Fibroblast of lung (primary cell): ENCODE results near the gene OR13F1. TPM values are rescaled to one million over a fixed set of nuclear protein-coding genes. Genes with fewer than 3 reads are reported as not detected.

ENCODE experiments used
- DNase-seq, 2 donors: peaks; one replicate each; pipeline versions ENCODE4 v3.0.0 to v3.0.0-alpha.2; 2010; ENCODE audit warnings: low read depth in 2 of 2
- H2AFZ ChIP-seq: 2 replicates; pipeline ENCODE4 v1.5.1; 2012; ENCODE audit warnings: low read length, control low read depth, inconsistent platforms
- H3K27ac ChIP-seq: 2 replicates; pipeline ENCODE4 v1.5.1; 2011; ENCODE audit warnings: low read length, control low read depth; ENCODE audit not compliant: insufficient read depth
- H3K27me3 ChIP-seq: 2 replicates; pipeline ENCODE4 v1.5.1; 2011; ENCODE audit warnings: mild to moderate bottlenecking, low read length; ENCODE audit not compliant: control insufficient read depth, insufficient read depth
- H3K36me3 ChIP-seq: 2 replicates; pipeline ENCODE4 v1.5.1; 2011; ENCODE audit warnings: low read length; ENCODE audit not compliant: control insufficient read depth, insufficient read depth
- H3K4me1 ChIP-seq: 2 replicates; pipeline ENCODE4 v1.5.1; 2011; ENCODE audit warnings: low read length; ENCODE audit not compliant: control insufficient read depth, insufficient read depth; ENCODE audit errors: extremely low read depth
- H3K4me2 ChIP-seq: 2 replicates; pipeline ENCODE4 v1.5.1; 2011; ENCODE audit warnings: low read length, control low read depth; ENCODE audit not compliant: insufficient read depth; ENCODE audit errors: extremely low read depth
- H3K4me3 ChIP-seq, 4 experiments: fragments of 200-600 bp in 1 of 4; sonication (generic) in 1 of 4; replicated peaks in 1 of 4; 2 replicates each; pipeline ENCODE4 v1.5.1; 2011 to 2016; ENCODE audit warnings: low read length in 4 of 4, low read depth in 3 of 4, mild to moderate bottlenecking in 3 of 4, control low read depth in 2 of 4, inconsistent platforms in 1 of 4, mixed read lengths in 1 of 4; ENCODE audit not compliant: insufficient read depth in 1 of 4; ENCODE audit errors: control extremely low read depth in 1 of 4
- H3K79me2 ChIP-seq: 2 replicates; pipeline ENCODE4 v1.5.1; 2012; ENCODE audit warnings: mild to moderate bottlenecking, low read length, inconsistent platforms; ENCODE audit not compliant: control insufficient read depth, insufficient read depth
- H3K9ac ChIP-seq: 2 replicates; pipeline ENCODE4 v1.5.1; 2011; ENCODE audit warnings: mild to moderate bottlenecking, low read length, control low read depth; ENCODE audit not compliant: insufficient read depth
- H3K9me3 ChIP-seq: 2 replicates; pipeline ENCODE4 v1.5.1; 2012; ENCODE audit warnings: low read depth, low read length; ENCODE audit not compliant: control insufficient read depth, insufficient read depth
- H4K20me1 ChIP-seq: 2 replicates; pipeline ENCODE4 v1.5.1; 2011; ENCODE audit warnings: low read length; ENCODE audit not compliant: control insufficient read depth, insufficient read depth; ENCODE audit errors: extremely low read depth
- CTCF ChIP-seq, 2 donors: IDR thresholded peaks in 1 of 2; conservative IDR thresholded peaks in 1 of 2; 1 replicate in 1 of 2; 2 replicates in 1 of 2; pipeline ENCODE4 v1.5.1; 2011 to 2012; ENCODE audit warnings: low read length in 2 of 2, control low read depth in 1 of 2, inconsistent platforms in 1 of 2, low read depth in 1 of 2, mild to moderate bottlenecking in 1 of 2
- EZH2 ChIP-seq: IDR thresholded peaks from 2 replicates; pipeline ENCODE4 v1.5.1; 2012; ENCODE audit warnings: low read length, control low read depth, mild to moderate bottlenecking; ENCODE audit errors: missing control alignments
- polyA plus RNA-seq, 2 donors: library from polyadenylated mRNA; depleted of rRNA in 1 of 2; stranded (reverse) in 1 of 2; unstranded in 1 of 2; fragments of >200 nt; gene quantifications; 2 replicates each; pipeline ENCODE4 v1.2.1, GENCODE V29; 2011 to 2012; ENCODE audit warnings: missing spikeins in 1 of 2
- total RNA-seq: library from RNA; depleted of rRNA; stranded (reverse); fragments of >200 nt; gene quantifications from 2 replicates; pipeline ENCODE4 v1.2.1, GENCODE V29; 2014

OR13F1 gene
- total and polyA plus RNA-seq, 2 donors (not counting 1 experiment from before 2014, with no cell fraction given) = not detected

GRCh38 chr9:104468261-104468660 lies 35.8 kb upstream of the OR13F1 start:
- TF ChIP-seq CTCF (conservative IDR thresholded peaks at IDR 0.05 in 1 of 2, IDR thresholded peaks at IDR 0.05 in 1 of 2; ENCODE audit: low read depth in 1 of 2, low read length in 2 of 2) (no peak), EZH2 (no peak)
- no peak for DNase-seq
- Histone ChIP-seq H2AFZ (no peak overlapping the region), H3K9me3 (no peaks in the 10 kb centered on the region), H3K4me1 (no peaks in the 10 kb centered on the region), H3K27ac (no peak overlapping the region), H3K79me2 (no peaks in the 10 kb centered on the region), H3K4me3 (no peak overlapping the region), H3K4me2 (no peak overlapping the region), H3K27me3 (no peaks in the 10 kb centered on the region), H3K36me3 (no peaks in the 10 kb centered on the region), H4K20me1 (no peaks in the 10 kb centered on the region), H3K9ac (no peak overlapping the region)

- H3K36me3 ChIP-seq = no peaks in the 10 kb centered on the region
- no peak for DNase-seq
- no peaks in the 10 kb centered on the region for H3K27me3 ChIP-seq
- H4K20me1 ChIP-seq = no peaks in the 10 kb centered on the region
- no peaks in the 10 kb centered on the region for H3K9me3 ChIP-seq
- H3K79me2 ChIP-seq = no peaks in the 10 kb centered on the region
- H3K9ac ChIP-seq = no peak overlapping the region
- no peak overlapping the region for H3K4me2 ChIP-seq
- H2AFZ ChIP-seq = no peak overlapping the region
- no peak for TF ChIP-seq EZH2
- no peak for TF ChIP-seq CTCF (conservative IDR thresholded peaks at IDR 0.05 in 1 of 2, IDR thresholded peaks at IDR 0.05 in 1 of 2; ENCODE audit: low read depth in 1 of 2, low read length in 2 of 2)
- no peak overlapping the region for H3K4me3 ChIP-seq
- no peaks in the 10 kb centered on the region for H3K4me1 ChIP-seq
- no peak overlapping the region for H3K27ac ChIP-seq
Measured at GRCh38 chr9:104482921-104483570, 21.0 kb upstream of the OR13F1 start.

- no peaks in the 10 kb centered on the region for H3K27me3 ChIP-seq
- no peaks in the 10 kb centered on the region for H3K79me2 ChIP-seq
- TF ChIP-seq CTCF (conservative IDR thresholded peaks at IDR 0.05 in 1 of 2, IDR thresholded peaks at IDR 0.05 in 1 of 2; ENCODE audit: low read depth in 1 of 2, low read length in 2 of 2) = no peak
- no peak for TF ChIP-seq EZH2
- no peak overlapping the region for H3K9ac ChIP-seq
- H3K4me2 ChIP-seq = no peak overlapping the region
- no peak overlapping the region for H2AFZ ChIP-seq
- H3K27ac ChIP-seq = no peak overlapping the region
- H3K36me3 ChIP-seq = no peaks in the 10 kb centered on the region
- no peak for DNase-seq
- H4K20me1 ChIP-seq = no peaks in the 10 kb centered on the region
- no peaks in the 10 kb centered on the region for H3K9me3 ChIP-seq
- no peak overlapping the region for H3K4me3 ChIP-seq
- no peaks in the 10 kb centered on the region for H3K4me1 ChIP-seq
Measured at GRCh38 chr9:104485014-104485413, 19.0 kb upstream of the OR13F1 start.
